Small intestine (tissue), 7 donors: ENCODE results near the gene PREX1. TPM values are rescaled to one million over a fixed set of nuclear protein-coding genes. Genes with fewer than 3 reads are reported as not detected.
"Not testable (repeated sequence)": the region's sequence is repeated elsewhere in the genome, so short reads cannot be mapped to it uniquely, and the experiment has no call there.

Experiments used
- DNase-seq, 2 donors: peaks; one replicate each; pipeline versions ENCODE4 v3.0.0 to v3.0.0-alpha.2; 2013
- FAIRE-seq: peaks from 2 replicates; lab custom pipeline; 2012; peaks lifted over from hg19 to GRCh38; lab: Jason Lieb, UNC
- H3K27ac ChIP-seq, 3 donors: one replicate each; pipeline ENCODE4 v1.5.1; 2013; ENCODE audit warnings: low read length in 2 of 3, mild to moderate bottlenecking in 2 of 3, control low read depth in 1 of 3, inconsistent platforms in 1 of 3, low read depth in 1 of 3, moderate library complexity in 1 of 3
- H3K27me3 ChIP-seq, 3 donors: one replicate each; pipeline ENCODE4 v1.6.1; 2013; ENCODE audit warnings: low read length in 3 of 3, inconsistent platforms in 1 of 3; ENCODE audit not compliant: control insufficient read depth in 3 of 3, insufficient read depth in 3 of 3
- H3K36me3 ChIP-seq, 3 donors: one replicate each; pipeline ENCODE4 v1.6.1; 2013; ENCODE audit warnings: low read length in 3 of 3, inconsistent platforms in 1 of 3, low read depth in 1 of 3, mild to moderate bottlenecking in 1 of 3, moderate library complexity in 1 of 3; ENCODE audit not compliant: control insufficient read depth in 3 of 3, insufficient read depth in 2 of 3
- H3K4me1 ChIP-seq, 3 donors: one replicate each; pipeline ENCODE4 v1.6.1; 2013; ENCODE audit warnings: low read length in 2 of 3, inconsistent platforms in 1 of 3, low read depth in 1 of 3, mild to moderate bottlenecking in 1 of 3, moderate library complexity in 1 of 3; ENCODE audit not compliant: control insufficient read depth in 3 of 3, insufficient read depth in 2 of 3
- H3K4me3 ChIP-seq, 3 donors: one replicate each; pipeline ENCODE4 v1.5.1; 2013; ENCODE audit warnings: low read length in 3 of 3, control low read depth in 1 of 3, inconsistent platforms in 1 of 3, low read depth in 1 of 3, mild to moderate bottlenecking in 1 of 3, moderate library complexity in 1 of 3
- H3K9me3 ChIP-seq, 2 donors: one replicate each; pipeline ENCODE4 v1.6.1; 2013; ENCODE audit warnings: low read depth in 1 of 2, low read length in 1 of 2; ENCODE audit not compliant: control insufficient read depth in 2 of 2, insufficient read depth in 1 of 2
- WGBS, 3 donors: extraction: QIAGEN DNeasy Blood & Tissue Kit; methylation state at CpG; one replicate each; pipeline ENCODE4 v1.1.7; 2013; 5-methylcytosine and 5-hydroxymethylcytosine counted together
- polyA plus RNA-seq, 4 donors: library from polyadenylated mRNA; stranded (reverse) in 3 of 4; unstranded in 1 of 4; fragments of 200-250 nt in 3 of 4; fragments of 120-200 nt in 1 of 4; gene quantifications; one replicate each; pipeline versions ENCODE4 v1.2.1 to v1.2.3, GENCODE V29; 2013
- donor health status: healthy with polysubstance abuse.
- donor health status: control.
- donor health status: control.
- donor health status: Bipolar disorder and iron deficiency.
- donor health status: healthy.

The PREX1 gene
- polyA plus RNA-seq, 4 donors: 1.8 to 9.9 (median 8.0) TPM

DNA sequence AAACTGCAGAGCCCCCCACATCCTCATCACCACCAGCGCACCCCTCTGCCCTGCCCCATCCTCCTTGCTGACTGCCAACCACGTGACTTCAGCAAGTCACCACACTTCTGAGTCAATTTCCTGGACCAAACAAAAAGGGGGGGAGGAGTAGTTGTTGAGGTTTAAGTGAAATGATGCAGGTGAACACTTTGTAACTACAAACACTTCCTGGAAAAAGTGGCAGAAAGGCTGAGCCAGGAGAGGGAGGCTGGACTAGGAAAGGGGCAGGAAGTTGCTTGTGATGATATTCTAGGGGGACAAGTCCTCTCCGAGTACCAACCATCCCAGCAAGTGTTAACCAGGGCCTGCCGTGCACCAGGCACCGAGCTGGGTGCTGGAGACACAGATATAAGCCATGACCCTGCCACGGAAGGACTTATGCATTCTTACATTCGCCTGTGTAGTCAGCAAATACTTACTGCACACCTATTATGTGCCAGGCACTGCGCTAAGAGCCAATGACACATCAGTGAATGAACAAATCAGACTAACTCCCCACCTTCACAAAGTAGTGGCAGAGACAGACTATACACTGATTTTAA lies 67.3 kb downstream of the PREX1 start:
- FAIRE-seq: no peak
- peak overlapping the region in 2 of 3 donors; percentile 45 to 85 for H3K27ac ChIP-seq
- H3K9me3 ChIP-seq: peaks cover 0 to 3% of the 10 kb centered on the region in 2 donors
- peaks cover 0 to 4% (median 0%) of the 10 kb centered on the region in 3 donors for H3K4me1 ChIP-seq
- no peak overlapping the region for H3K4me3 ChIP-seq
- H3K36me3 ChIP-seq: no peaks in the 10 kb centered on the region
- DNase-seq: peak in 1 of 2 donors; percentile 78
- no peaks in the 10 kb centered on the region for H3K27me3 ChIP-seq
- WGBS, 3 donors: 41 to 58% (median 43%) methylated on average over 8 of the region's 8 CpGs

- FAIRE-seq: no peak
- H3K9me3 ChIP-seq: peaks cover 0 to 2% of the 10 kb centered on the region in 2 donors
- DNase-seq: no peak
- WGBS, 3 donors: 66 to 74% (median 67%) methylated on average over 7 of the region's 7 CpGs
- peak overlapping the region in 2 of 3 donors; percentile 37 to 79 for H3K27ac ChIP-seq
- H3K4me1 ChIP-seq: peaks cover 0 to 4% (median 0%) of the 10 kb centered on the region in 3 donors
- no peaks in the 10 kb centered on the region for H3K36me3 ChIP-seq
- H3K4me3 ChIP-seq: no peak overlapping the region
- H3K27me3 ChIP-seq: no peaks in the 10 kb centered on the region
Measured at GRCh38 chr20:48759631-48760245, 68.1 kb downstream of the PREX1 start.

GRCh38 chr20:48758206-48758820 lies 69.5 kb downstream of the PREX1 start:
- Histone ChIP-seq H3K36me3 (no peaks in the 10 kb centered on the region), H3K9me3 (no peaks in the 10 kb centered on the region), H3K4me1 (peaks cover 0 to 4% (median 0%) of the 10 kb centered on the region in 3 donors), H3K27me3 (no peaks in the 10 kb centered on the region), H3K4me3 (no peak overlapping the region), H3K27ac (peak overlapping the region in 2 of 3 donors; percentile 16 to 36)
- no peak for FAIRE-seq
- DNase-seq: peak in 1 of 2 donors; percentile 35
- 62 to 76% (median 63%) methylated on average over 16 of the region's 16 CpGs for WGBS, 3 donors

GRCh38 chr20:48756774-48757173 lies 71.0 kb downstream of the PREX1 start:
- not testable (repeated sequence) for H3K36me3 ChIP-seq, DNase-seq, FAIRE-seq, H3K9me3 ChIP-seq, H3K27me3 ChIP-seq, H3K27ac ChIP-seq, H3K4me3 ChIP-seq, H3K4me1 ChIP-seq
- 74 to 90% (median 78%) methylated on average over 6 of the region's 6 CpGs for WGBS, 3 donors

- Histone ChIP-seq H3K9me3 (no peaks in the 10 kb centered on the region), H3K4me3 (no peak overlapping the region), H3K27ac (no peak overlapping the region), H3K4me1 (peaks cover 0 to 4% (median 3%) of the 10 kb centered on the region in 3 donors), H3K27me3 (no peaks in the 10 kb centered on the region), H3K36me3 (no peaks in the 10 kb centered on the region)
- FAIRE-seq (no peak), DNase-seq (no peak)
- 75 to 84% (median 83%) methylated on average over 8 of the region's 8 CpGs for WGBS, 3 donors
Measured at GRCh38 chr20:48754292-48754691, 73.5 kb downstream of the PREX1 start.

DNA sequence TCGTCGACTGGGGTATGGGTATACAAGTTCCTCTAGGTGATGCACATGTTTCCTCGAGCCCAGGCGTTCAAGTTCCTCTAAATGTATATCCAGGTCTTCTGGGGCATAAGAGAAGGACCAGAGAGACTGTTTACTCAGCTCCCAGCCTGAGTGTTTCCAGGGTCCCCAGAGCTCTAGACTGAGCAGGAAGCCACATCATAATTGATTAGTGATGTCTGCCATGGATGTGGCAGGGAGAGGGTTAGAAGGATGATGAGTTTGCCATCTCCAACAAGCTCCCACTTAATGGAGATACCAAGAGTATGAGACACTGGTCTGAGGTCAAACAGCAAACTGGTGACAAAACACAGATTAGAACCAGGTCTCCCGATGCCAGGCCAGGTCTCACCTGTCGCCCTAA lies 74.8 kb downstream of the PREX1 start:
- no peaks in the 10 kb centered on the region for H3K9me3 ChIP-seq
- no peaks in the 10 kb centered on the region for H3K36me3 ChIP-seq
- peaks cover 0 to 3% (median 3%) of the 10 kb centered on the region in 3 donors for H3K4me1 ChIP-seq
- no peak overlapping the region for H3K27ac ChIP-seq
- H3K27me3 ChIP-seq: no peaks in the 10 kb centered on the region
- H3K4me3 ChIP-seq: no peak overlapping the region
- DNase-seq (no peak), FAIRE-seq (no peak)
- WGBS, 3 donors: 90 to 93% (median 93%) methylated on average over 6 of the region's 6 CpGs

GRCh38 chr20:48751871-48752270 lies 75.9 kb downstream of the PREX1 start:
- DNase-seq: no peak
- no peak for FAIRE-seq
- Histone ChIP-seq H3K4me1 (peaks cover 0 to 11% (median 3%) of the 10 kb centered on the region in 3 donors), H3K27ac (peak overlapping the region in 1 of 3 donors; percentile 46), H3K36me3 (no peaks in the 10 kb centered on the region), H3K27me3 (no peaks in the 10 kb centered on the region), H3K9me3 (no peaks in the 10 kb centered on the region), H3K4me3 (no peak overlapping the region)
- WGBS, 3 donors: 44 to 54% (median 50%) methylated on average over 4 of the region's 4 CpGs

DNA sequence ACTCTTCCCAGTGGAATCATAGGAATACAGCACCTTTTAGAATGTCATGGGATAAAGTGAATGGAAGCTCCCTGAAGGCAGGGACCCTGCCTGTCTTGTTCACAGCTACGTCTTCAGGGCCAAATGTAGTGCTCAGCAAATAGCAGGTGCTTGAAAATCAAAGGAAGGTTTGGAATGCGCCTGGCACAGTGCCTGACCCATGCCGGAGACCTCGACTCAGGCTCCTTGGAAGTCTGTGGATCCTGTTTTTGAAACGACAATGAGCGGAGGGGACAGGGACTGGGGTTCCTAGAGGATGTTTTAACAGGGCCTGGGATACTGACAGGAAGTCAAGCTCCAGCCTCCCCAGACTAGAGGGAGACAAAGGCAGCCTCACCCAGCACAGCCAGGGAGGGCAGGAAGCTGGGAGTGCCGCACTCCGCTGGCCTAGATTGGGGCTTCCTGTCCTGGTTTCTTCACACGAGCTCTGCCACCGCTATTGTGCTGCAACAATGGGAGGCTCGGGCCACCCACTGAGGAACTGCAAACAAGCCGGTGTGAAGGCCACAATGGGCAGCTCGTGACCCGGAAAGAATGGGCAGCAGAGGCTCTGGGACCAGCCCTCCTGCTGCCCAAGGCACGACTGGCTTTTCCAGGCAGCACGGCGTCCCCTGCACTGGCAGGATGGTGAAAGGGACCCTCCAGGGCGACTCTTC lies 76.7 kb downstream of the PREX1 start:
- DNase-seq (peak in 1 of 2 donors; percentile 37), FAIRE-seq (no peak)
- no peaks in the 10 kb centered on the region for H3K27me3 ChIP-seq
- H3K27ac ChIP-seq: peak overlapping the region in 1 of 3 donors; percentile 46
- no peak overlapping the region for H3K4me3 ChIP-seq
- no peaks in the 10 kb centered on the region for H3K36me3 ChIP-seq
- WGBS, 3 donors: 49 to 55% (median 53%) methylated on average over 18 of the region's 18 CpGs
- no peaks in the 10 kb centered on the region for H3K9me3 ChIP-seq
- H3K4me1 ChIP-seq: peaks cover 0 to 11% (median 3%) of the 10 kb centered on the region in 3 donors
